KMS-11 (cell line): ENCODE results near the gene PCGF2.

ENCODE experiments used
- H2AFZ ChIP-seq: fragments of 200-600 bp; sonication (generic); 2 replicates; pipeline ENCODE4 v1.6.1; 2016; ENCODE audit warnings: antibody characterized with exemption, mixed run types, low read depth
- H3K27ac ChIP-seq: fragments of 200-600 bp; sonication (generic); 2 replicates; pipeline ENCODE4 v1.6.1; 2016; ENCODE audit warnings: mild to moderate bottlenecking, mixed run types
- H3K27me3 ChIP-seq: fragments of 200-600 bp; sonication (generic); 2 replicates; pipeline ENCODE4 v1.6.1; 2017; ENCODE audit warnings: mild to moderate bottlenecking, low read depth, mixed run types, moderate library complexity; ENCODE audit not compliant: insufficient read depth
- H3K36me3 ChIP-seq: fragments of 200-600 bp; sonication (generic); 2 replicates; pipeline ENCODE4 v1.6.1; 2017; ENCODE audit warnings: mild to moderate bottlenecking, mixed run types; ENCODE audit not compliant: insufficient read depth
- H3K4me1 ChIP-seq: fragments of 200-600 bp; sonication (generic); 2 replicates; pipeline ENCODE4 v1.6.1; 2016; ENCODE audit warnings: mild to moderate bottlenecking, low read depth, mixed run types; ENCODE audit not compliant: poor library complexity, severe bottlenecking
- H3K4me2 ChIP-seq: fragments of 200-600 bp; sonication (generic); 2 replicates; pipeline ENCODE4 v1.7.0; 2016; ENCODE audit warnings: mild to moderate bottlenecking, mixed run types
- H3K4me3 ChIP-seq: fragments of 200-600 bp; sonication (generic); IDR thresholded peaks from 2 replicates; pipeline ENCODE4 v1.6.1; 2017; ENCODE audit warnings: low read depth, low read length, mixed read lengths; ENCODE audit not compliant: insufficient read depth
- H3K79me2 ChIP-seq: fragments of 200-600 bp; sonication (generic); 2 replicates; pipeline ENCODE4 v1.6.1; 2016; ENCODE audit warnings: low read depth, mixed run types; ENCODE audit not compliant: insufficient read depth
- H3K9ac ChIP-seq: fragments of 200-600 bp; sonication (generic); 2 replicates; pipeline ENCODE4 v1.6.1; 2016; ENCODE audit warnings: mild to moderate bottlenecking, mixed run types
- H4K20me1 ChIP-seq: fragments of 200-600 bp; sonication (generic); 2 replicates; pipeline ENCODE4 v1.6.1; 2016; ENCODE audit warnings: mild to moderate bottlenecking, mixed run types; ENCODE audit not compliant: insufficient read depth
- CTCF ChIP-seq: fragments of 200-600 bp; sonication (generic); conservative IDR thresholded peaks from 2 replicates; pipeline ENCODE4 v1.6.1; 2017; ENCODE audit warnings: low read depth, mild to moderate bottlenecking, antibody characterized with exemption, low read length, moderate library complexity, mixed read lengths

Gene PCGF2

GRCh38 chr17:38693700-38694329 lies 54.3 kb downstream of the PCGF2 start:
- no peak overlapping the region for H2AFZ ChIP-seq
- H3K4me2 ChIP-seq = no peak overlapping the region
- no peaks in the 10 kb centered on the region for H3K36me3 ChIP-seq
- peaks cover 1% of the 10 kb centered on the region for H3K4me1 ChIP-seq
- no peak overlapping the region for H3K27ac ChIP-seq
- TF ChIP-seq CTCF = no peak
- no peaks in the 10 kb centered on the region for H3K79me2 ChIP-seq
- no peaks in the 10 kb centered on the region for H3K27me3 ChIP-seq
- no peak overlapping the region for H3K4me3 ChIP-seq
- H4K20me1 ChIP-seq = no peaks in the 10 kb centered on the region
- H3K9ac ChIP-seq = no peak overlapping the region

GRCh38 chr17:38691154-38691553 lies 57.0 kb downstream of the PCGF2 start:
- no peak overlapping the region for H3K4me2 ChIP-seq
- H3K9ac ChIP-seq = no peak overlapping the region
- H2AFZ ChIP-seq = no peak overlapping the region
- no peaks in the 10 kb centered on the region for H3K36me3 ChIP-seq
- no peak overlapping the region for H3K4me3 ChIP-seq
- no peaks in the 10 kb centered on the region for H3K4me1 ChIP-seq
- no peaks in the 10 kb centered on the region for H3K79me2 ChIP-seq
- no peaks in the 10 kb centered on the region for H4K20me1 ChIP-seq
- TF ChIP-seq CTCF = no peak
- H3K27me3 ChIP-seq = no peaks in the 10 kb centered on the region
- H3K27ac ChIP-seq = no peak overlapping the region

GRCh38 chr17:38690386-38690785 lies 57.8 kb downstream of the PCGF2 start:
- TF ChIP-seq CTCF = no peak
- no peaks in the 10 kb centered on the region for H3K79me2 ChIP-seq

GRCh38 chr17:38687286-38687685 lies 60.9 kb downstream of the PCGF2 start:
- H3K27ac ChIP-seq = no peak overlapping the region
- no peaks in the 10 kb centered on the region for H3K79me2 ChIP-seq
- no peaks in the 10 kb centered on the region for H3K36me3 ChIP-seq
- H3K4me1 ChIP-seq = no peaks in the 10 kb centered on the region
- H2AFZ ChIP-seq = no peak overlapping the region
- no peak for TF ChIP-seq CTCF
- no peaks in the 10 kb centered on the region for H3K27me3 ChIP-seq
- no peaks in the 10 kb centered on the region for H4K20me1 ChIP-seq
- no peak overlapping the region for H3K9ac ChIP-seq
- H3K4me2 ChIP-seq = no peak overlapping the region
- no peak overlapping the region for H3K4me3 ChIP-seq

More at GRCh38 chr17:38690386-38690785, 57.8 kb downstream of the PCGF2 start:
- H3K27me3 ChIP-seq = no peaks in the 10 kb centered on the region
- no peaks in the 10 kb centered on the region for H3K4me1 ChIP-seq
- no peak overlapping the region for H3K4me3 ChIP-seq
- no peak overlapping the region for H2AFZ ChIP-seq
- no peaks in the 10 kb centered on the region for H3K36me3 ChIP-seq
- H3K27ac ChIP-seq = no peak overlapping the region
- H3K4me2 ChIP-seq = no peak overlapping the region
- no peak overlapping the region for H3K9ac ChIP-seq
- no peaks in the 10 kb centered on the region for H4K20me1 ChIP-seq
